ENCODE measurements around the gene MTM1.

DNA sequence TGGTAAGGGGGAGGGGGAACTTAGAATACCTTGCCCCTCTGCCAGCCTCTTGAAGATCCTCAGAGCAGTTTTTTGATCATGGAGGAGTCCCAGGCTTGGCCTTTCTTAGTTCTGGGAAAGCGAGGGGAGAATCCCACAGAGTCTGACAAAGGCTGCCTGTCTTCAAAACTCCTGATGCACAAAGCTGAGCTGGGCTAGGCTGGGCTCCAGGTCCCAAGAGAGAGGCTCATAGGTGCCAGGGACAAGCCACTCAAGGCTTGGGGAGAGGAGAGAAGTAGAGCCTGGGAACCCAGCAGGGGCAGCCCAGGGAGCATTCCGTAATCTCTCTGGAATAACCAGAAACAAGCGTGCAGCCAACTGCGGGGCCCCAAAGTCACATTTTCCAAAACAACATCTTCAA lies 37.0 kb upstream of the MTM1 start:
- TF ChIP-seq TAF1 (IDR thresholded peaks at IDR 0.05; ENCODE audit: borderline replicate concordance, insufficient read depth, low read length) (no peak), POLR2AphosphoS5 (IDR thresholded peaks at IDR 0.05; ENCODE audit: low read depth, low read length) (no peak)
- TF ChIP-seq, protein P1, sequence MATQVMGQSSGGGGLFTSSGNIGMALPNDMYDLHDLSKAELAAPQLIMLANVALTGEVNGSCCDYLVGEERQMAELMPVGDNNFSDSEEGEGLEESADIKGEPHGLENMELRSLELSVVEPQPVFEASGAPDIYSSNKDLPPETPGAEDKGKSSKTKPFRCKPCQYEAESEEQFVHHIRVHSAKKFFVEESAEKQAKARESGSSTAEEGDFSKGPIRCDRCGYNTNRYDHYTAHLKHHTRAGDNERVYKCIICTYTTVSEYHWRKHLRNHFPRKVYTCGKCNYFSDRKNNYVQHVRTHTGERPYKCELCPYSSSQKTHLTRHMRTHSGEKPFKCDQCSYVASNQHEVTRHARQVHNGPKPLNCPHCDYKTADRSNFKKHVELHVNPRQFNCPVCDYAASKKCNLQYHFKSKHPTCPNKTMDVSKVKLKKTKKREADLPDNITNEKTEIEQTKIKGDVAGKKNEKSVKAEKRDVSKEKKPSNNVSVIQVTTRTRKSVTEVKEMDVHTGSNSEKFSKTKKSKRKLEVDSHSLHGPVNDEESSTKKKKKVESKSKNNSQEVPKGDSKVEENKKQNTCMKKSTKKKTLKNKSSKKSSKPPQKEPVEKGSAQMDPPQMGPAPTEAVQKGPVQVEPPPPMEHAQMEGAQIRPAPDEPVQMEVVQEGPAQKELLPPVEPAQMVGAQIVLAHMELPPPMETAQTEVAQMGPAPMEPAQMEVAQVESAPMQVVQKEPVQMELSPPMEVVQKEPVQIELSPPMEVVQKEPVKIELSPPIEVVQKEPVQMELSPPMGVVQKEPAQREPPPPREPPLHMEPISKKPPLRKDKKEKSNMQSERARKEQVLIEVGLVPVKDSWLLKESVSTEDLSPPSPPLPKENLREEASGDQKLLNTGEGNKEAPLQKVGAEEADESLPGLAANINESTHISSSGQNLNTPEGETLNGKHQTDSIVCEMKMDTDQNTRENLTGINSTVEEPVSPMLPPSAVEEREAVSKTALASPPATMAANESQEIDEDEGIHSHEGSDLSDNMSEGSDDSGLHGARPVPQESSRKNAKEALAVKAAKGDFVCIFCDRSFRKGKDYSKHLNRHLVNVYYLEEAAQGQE (IDR thresholded peaks at IDR 0.05; ENCODE audit: insufficient read depth in 1 of 2, low read depth in 2 of 2, low read length in 2 of 2): no peak

All from PFSK-1 (cell line).